Esophagus muscularis mucosa (tissue), 4 donors: ENCODE results near the gene NAPA. TPM values are rescaled to one million over a fixed set of nuclear protein-coding genes. Genes with fewer than 3 reads are reported as not detected.

Experiments used
- DNase-seq: peaks from one replicate; pipeline ENCODE4 v3.0.0-alpha.2; 2017; ENCODE audit errors: extremely low spot score
- H3K27ac ChIP-seq, 4 donors: fragments of 200-600 bp; sonication (generic); replicated peaks in 1 of 4; 1 replicate in 3 of 4; 2 replicates in 1 of 4; pipeline ENCODE4 v1.5.1; 2016 to 2019; ENCODE audit warnings: mild to moderate bottlenecking in 1 of 4
- H3K27me3 ChIP-seq, 4 donors: fragments of 200-600 bp; sonication (generic); one replicate each; pipeline versions ENCODE4 v1.5.1 to v1.6.0; 2016 to 2019
- H3K36me3 ChIP-seq, 4 donors: fragments of 200-600 bp; sonication (generic); one replicate each; pipeline ENCODE4 v1.5.1; 2016 to 2019
- H3K4me1 ChIP-seq, 4 donors: fragments of 200-600 bp; sonication (generic); one replicate each; pipeline ENCODE4 v1.5.1; 2016 to 2019
- H3K4me3 ChIP-seq, 4 donors: fragments of 200-600 bp; sonication (generic); 1 replicate in 2 of 4; 2 replicates in 2 of 4; pipeline ENCODE4 v1.5.1; 2016 to 2019; ENCODE audit warnings: mild to moderate bottlenecking in 4 of 4, moderate library complexity in 1 of 4
- H3K9me3 ChIP-seq, 4 donors: fragments of 200-600 bp; sonication (generic); 1 replicate in 3 of 4; 2 replicates in 1 of 4; pipeline ENCODE4 v1.5.1; 2016 to 2019
- EP300 ChIP-seq: sonication (generic); formaldehyde crosslinking; IDR thresholded peaks from one replicate; pipeline ENCODE4 v1.6.1; 2017; ENCODE audit warnings: antibody characterized with exemption
- POLR2A ChIP-seq: fragments of 450-650 bp; IDR thresholded peaks from one replicate; pipeline ENCODE4 v1.6.1; 2017; ENCODE audit warnings: antibody characterized with exemption, moderate library complexity, mild to moderate bottlenecking, low read depth
- POLR2AphosphoS5 ChIP-seq, 2 donors: sonication (generic); formaldehyde crosslinking; IDR thresholded peaks; one replicate each; pipeline ENCODE4 v1.6.1; 2017; ENCODE audit warnings: antibody characterized with exemption in 2 of 2
- whole genome bisulfite sequencing: methylation state at CpG from one replicate; pipeline ENCODE4 v1.1.5; 2018; 5-methylcytosine and 5-hydroxymethylcytosine counted together
- intact Hi-C: fragments of 100-400 bp; cut with DNase I; formaldehyde crosslinking; loops from one replicate; pipeline ENCODE4 v1.15.1; 2023
- total RNA-seq, 4 donors: library from RNA; depleted of rRNA; stranded (reverse); fragments of >200 nt; gene quantifications; one replicate each; pipeline versions ENCODE4 v1.1.0 to v1.2.1, GENCODE V29; 2016
- TF ChIP-seq, protein P1 (sequence below), 3 experiments: fragments of 200-600 bp in 2 of 3; fragments of 450-650 bp in 1 of 3; sonication (generic) in 2 of 3; IDR thresholded peaks; one replicate each; pipeline ENCODE4 v1.5.1; 2017 to 2019; ENCODE audit warnings: antibody characterized with exemption in 3 of 3, mild to moderate bottlenecking in 2 of 3, moderate library complexity in 1 of 3

NAPA gene
- total RNA-seq, 4 donors from 2014 or later, result 109 to 164 (median 148) TPM

DNA sequence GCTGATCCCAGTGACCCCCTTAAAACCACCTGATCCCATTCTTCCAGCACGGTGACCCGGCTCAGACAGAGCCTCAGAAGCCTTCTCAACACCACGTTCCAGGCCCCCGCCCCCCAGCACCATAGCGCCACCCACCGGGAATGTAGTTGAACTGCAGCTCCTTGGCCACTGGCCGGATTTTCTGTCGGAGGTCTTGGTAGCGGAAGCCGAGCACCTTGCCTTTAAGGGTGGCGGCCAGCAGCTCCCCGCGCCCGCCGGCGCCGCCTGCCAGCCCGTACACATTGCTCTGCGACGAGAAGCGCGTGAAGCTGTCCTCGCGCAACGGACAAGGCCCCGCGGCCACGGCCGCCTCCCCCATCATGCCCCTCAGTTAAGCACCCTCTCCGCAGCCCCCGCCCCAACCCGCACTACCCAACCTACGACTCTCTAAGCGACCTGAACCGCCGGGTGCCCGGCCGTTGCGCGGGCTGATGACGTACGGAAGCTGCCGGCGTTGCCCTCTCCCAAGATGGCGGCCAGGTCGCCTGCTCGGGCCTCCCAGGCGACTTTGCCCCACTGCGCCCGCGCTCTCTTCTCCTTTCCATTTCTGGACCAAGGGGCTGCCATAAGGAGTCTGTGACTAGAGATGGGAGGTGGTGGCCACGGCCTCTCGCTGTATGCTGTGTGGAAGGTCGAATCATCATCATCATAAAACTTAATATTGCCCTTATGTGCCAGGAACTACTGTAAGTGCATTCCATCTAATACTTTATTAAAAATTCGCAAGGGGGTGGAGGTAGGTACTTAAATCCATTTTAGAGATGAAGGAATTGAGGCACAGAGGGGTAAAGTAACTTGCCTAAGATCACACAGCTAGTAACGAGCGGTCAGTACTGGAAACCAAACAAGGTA lies 30.8 kb downstream of the NAPA start, which contains the start of gene KPTN:
Gene KPTN (minus strand): TSS at position 420 of the 891 bp plus-strand sequence. CDS start 59 bp downstream, at position 361.
- intact Hi-C loops, result loop anchor here (5.0 kb wide), 1 partner anchor 47 kb away; no protein-coding TSS in a partner anchor
- Histone ChIP-seq H3K36me3 (peaks cover 10 to 39% (median 27%) of the 10 kb centered on the region in 4 donors), H3K9me3 (no peaks in the 10 kb centered on the region)

DNA sequence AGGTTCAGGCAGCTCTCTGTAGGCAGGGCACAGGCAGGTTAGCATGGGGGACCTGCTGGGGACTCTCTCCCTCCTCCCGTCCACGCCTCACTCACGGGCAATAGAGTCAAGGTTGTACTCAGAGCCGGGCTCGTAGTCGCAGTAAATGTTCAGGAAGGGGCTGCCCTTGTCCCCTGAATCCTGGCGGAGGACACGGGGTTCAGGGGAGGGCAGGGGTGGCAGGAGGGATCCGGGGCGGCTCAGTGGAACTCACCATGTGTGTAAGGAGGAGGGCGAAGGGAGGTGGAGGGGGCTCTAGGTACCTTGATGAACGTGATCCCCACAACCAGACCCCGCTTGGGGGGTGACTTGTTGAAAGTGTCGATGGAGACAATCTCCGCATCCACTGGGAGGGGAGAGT lies 31.7 kb downstream of the NAPA start:
- no peaks in the 10 kb centered on the region for H3K9me3 ChIP-seq
- peaks cover 12 to 29% (median 24%) of the 10 kb centered on the region in 4 donors for H3K4me1 ChIP-seq
- WGBS, result 88% methylated on average over 14 of the region's 15 CpGs
- H3K27me3 ChIP-seq, result peaks cover 0 to 11% (median 0%) of the 10 kb centered on the region in 4 donors
- no peak for TF ChIP-seq EP300
- TF ChIP-seq POLR2AphosphoS5 (IDR thresholded peaks at IDR 0.05), result no peak
- TF ChIP-seq POLR2A, result no peak
- TF ChIP-seq, protein P1, sequence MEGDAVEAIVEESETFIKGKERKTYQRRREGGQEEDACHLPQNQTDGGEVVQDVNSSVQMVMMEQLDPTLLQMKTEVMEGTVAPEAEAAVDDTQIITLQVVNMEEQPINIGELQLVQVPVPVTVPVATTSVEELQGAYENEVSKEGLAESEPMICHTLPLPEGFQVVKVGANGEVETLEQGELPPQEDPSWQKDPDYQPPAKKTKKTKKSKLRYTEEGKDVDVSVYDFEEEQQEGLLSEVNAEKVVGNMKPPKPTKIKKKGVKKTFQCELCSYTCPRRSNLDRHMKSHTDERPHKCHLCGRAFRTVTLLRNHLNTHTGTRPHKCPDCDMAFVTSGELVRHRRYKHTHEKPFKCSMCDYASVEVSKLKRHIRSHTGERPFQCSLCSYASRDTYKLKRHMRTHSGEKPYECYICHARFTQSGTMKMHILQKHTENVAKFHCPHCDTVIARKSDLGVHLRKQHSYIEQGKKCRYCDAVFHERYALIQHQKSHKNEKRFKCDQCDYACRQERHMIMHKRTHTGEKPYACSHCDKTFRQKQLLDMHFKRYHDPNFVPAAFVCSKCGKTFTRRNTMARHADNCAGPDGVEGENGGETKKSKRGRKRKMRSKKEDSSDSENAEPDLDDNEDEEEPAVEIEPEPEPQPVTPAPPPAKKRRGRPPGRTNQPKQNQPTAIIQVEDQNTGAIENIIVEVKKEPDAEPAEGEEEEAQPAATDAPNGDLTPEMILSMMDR (IDR thresholded peaks at IDR 0.05), result no peak
- peak overlapping the region; percentile 62 to 88 (median 66) for H3K4me3 ChIP-seq
- H3K36me3 ChIP-seq, result peaks cover 5 to 30% (median 22%) of the 10 kb centered on the region in 4 donors
- intact Hi-C loops, result loop anchor here (5.0 kb wide), 1 partner anchor 46 kb away; no protein-coding TSS in a partner anchor
- no peak for DNase-seq
- H3K27ac ChIP-seq, result peak overlapping the region in 1 of 4 donors; percentile 90

More for the DNA sequence above, 30.8 kb downstream of the NAPA start, which contains the start of gene KPTN:
- 3% methylated on average over 15 of the region's 57 CpGs for WGBS
- TF ChIP-seq, protein P1 (IDR thresholded peaks at IDR 0.05), result peak; percentile 77 to 97 (median 93)
- TF ChIP-seq POLR2AphosphoS5 (IDR thresholded peaks at IDR 0.05), result peak; percentile 67 to 71
- no peak for TF ChIP-seq POLR2A
- Histone ChIP-seq H3K4me3 (peak within 1 kb of the TSS; percentile 62 to 88 (median 66)), H3K4me1 (peaks cover 12 to 29% (median 25%) of the 10 kb centered on the region in 4 donors), H3K27me3 (peaks cover 0 to 11% (median 0%) of the 10 kb centered on the region in 4 donors), H3K27ac (peak within 1 kb of the TSS; percentile 85 to 90 (median 89))
- DNase-seq, result peak; percentile 95

DNA sequence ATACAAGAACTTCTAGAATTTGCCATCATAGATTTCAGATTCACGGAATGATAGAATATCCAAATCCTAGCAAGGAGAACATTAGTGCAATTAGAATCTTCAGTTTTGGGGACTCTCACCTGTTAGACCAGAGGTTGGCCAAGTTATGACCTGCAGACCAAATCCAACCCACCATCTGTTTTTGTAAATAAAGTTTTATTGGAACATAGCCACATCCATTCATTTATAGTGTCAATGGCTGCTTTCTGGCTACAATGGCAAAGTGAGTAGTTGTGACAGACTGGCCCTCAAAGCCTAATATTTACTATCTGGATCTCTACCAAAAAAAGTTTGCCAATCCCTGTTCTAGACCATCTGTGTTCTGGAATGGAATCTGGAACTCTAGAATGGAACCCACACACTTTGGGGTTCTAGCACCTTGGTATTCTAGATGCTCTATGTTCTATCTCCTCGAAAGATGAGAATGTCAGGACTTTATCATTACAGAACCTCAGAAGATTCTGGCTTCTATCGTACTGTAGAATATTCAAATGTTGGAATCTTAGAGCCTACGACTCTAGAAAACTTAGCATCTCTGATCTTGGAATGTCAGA lies 33.3 kb downstream of the NAPA start:
- Histone ChIP-seq H3K36me3 (peaks cover 0 to 14% (median 6%) of the 10 kb centered on the region in 4 donors), H3K27ac (no peak overlapping the region), H3K4me3 (no peak overlapping the region), H3K4me1 (peaks cover 12 to 29% (median 24%) of the 10 kb centered on the region in 4 donors), H3K9me3 (no peaks in the 10 kb centered on the region), H3K27me3 (peaks cover 0 to 11% (median 0%) of the 10 kb centered on the region in 4 donors)
- no peak for DNase-seq
- no peak for TF ChIP-seq POLR2AphosphoS5 (IDR thresholded peaks at IDR 0.05)
- no peak for TF ChIP-seq EP300
- TF ChIP-seq, protein P1 (IDR thresholded peaks at IDR 0.05), result no peak
- TF ChIP-seq POLR2A, result no peak
- WGBS, result 100% methylated on average over 4 of the region's 4 CpGs
- intact Hi-C loops, result loop anchor here (5.0 kb wide), 1 partner anchor 44 kb away; no protein-coding TSS in a partner anchor

DNA sequence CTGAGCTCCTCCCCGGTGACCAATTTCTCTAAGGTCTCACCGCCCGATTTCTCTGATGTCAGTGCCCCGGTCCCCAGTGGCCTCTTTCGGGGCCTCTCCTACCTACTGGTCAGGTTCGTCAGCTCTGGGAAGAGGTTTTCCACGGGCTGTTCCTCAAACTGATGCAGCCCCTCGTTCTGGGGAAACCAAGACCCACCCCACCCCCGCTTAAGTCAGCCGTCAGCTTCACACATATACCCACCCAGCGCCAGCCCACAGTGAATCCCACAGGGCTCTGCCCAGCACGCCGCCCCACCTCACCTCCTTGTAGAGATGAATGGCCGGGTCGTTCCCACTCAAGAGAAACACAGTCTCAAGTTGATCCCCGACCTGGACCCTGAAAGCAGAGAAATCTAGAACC lies 34.2 kb downstream of the NAPA start:
- Histone ChIP-seq H3K4me3 (no peak overlapping the region), H3K27ac (no peak overlapping the region), H3K27me3 (peaks cover 0 to 11% (median 0%) of the 10 kb centered on the region in 4 donors), H3K9me3 (no peaks in the 10 kb centered on the region), H3K4me1 (peaks cover 12 to 29% (median 24%) of the 10 kb centered on the region in 4 donors), H3K36me3 (peaks cover 0 to 7% (median 5%) of the 10 kb centered on the region in 4 donors)
- 92% methylated on average over 16 of the region's 16 CpGs for WGBS
- intact Hi-C loops, result loop anchor here (5.0 kb wide), 1 partner anchor 43 kb away; no protein-coding TSS in a partner anchor
- TF ChIP-seq POLR2A (no peak), POLR2AphosphoS5 (IDR thresholded peaks at IDR 0.05) (no peak), EP300 (no peak)
- TF ChIP-seq, protein P1 (IDR thresholded peaks at IDR 0.05), result no peak
- no peak for DNase-seq
